Measurements from ENCODE around the gene GRIK2.

DNA sequence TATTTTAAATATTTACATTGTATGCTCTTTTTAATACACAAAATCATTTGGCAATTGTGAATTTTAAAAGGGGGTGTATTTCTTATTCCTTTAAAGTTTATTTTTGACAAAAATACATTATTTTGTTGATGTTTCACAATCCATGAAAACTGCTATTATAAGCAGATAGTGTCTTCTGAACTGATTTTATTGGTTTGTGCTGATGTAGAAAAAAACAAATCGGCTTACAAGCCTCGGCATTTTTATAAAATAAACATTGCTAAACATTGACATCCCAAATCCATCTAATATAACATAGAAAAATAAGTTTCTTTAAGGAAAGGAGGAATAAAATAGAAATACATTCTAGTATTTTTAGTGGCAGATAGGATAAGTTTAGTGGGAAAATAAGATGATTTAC lies 634.7 kb downstream of the GRIK2 start:
- no peak for TF ChIP-seq GABPA (IDR thresholded peaks at IDR 0.05; ENCODE audit: low read depth)
- TF ChIP-seq MEF2A (IDR thresholded peaks at IDR 0.05; ENCODE audit: borderline replicate concordance, low read depth), result no peak
